ENCODE data around the gene DPYD.

DNA sequence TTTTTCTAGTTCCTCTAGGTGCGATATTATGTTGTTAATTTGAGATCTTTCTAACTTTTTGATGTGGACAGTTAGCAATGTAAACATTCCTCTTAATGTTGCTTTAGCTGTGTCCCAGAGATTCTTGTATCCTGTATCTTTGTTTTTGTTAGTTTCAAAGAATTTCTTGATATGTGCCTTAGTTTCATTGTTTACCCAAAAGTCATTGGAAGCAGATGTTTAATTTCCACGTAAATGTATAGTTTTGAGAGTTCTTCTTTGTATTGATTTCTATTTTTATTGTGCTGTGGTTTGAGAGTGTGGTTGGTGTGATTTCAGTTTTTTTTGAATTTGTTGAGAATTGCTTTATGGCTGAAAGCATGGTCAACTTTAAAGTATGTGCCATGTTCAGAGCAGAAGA is 879.8 kb downstream of the DPYD start:
- TF ChIP-seq, protein P1, sequence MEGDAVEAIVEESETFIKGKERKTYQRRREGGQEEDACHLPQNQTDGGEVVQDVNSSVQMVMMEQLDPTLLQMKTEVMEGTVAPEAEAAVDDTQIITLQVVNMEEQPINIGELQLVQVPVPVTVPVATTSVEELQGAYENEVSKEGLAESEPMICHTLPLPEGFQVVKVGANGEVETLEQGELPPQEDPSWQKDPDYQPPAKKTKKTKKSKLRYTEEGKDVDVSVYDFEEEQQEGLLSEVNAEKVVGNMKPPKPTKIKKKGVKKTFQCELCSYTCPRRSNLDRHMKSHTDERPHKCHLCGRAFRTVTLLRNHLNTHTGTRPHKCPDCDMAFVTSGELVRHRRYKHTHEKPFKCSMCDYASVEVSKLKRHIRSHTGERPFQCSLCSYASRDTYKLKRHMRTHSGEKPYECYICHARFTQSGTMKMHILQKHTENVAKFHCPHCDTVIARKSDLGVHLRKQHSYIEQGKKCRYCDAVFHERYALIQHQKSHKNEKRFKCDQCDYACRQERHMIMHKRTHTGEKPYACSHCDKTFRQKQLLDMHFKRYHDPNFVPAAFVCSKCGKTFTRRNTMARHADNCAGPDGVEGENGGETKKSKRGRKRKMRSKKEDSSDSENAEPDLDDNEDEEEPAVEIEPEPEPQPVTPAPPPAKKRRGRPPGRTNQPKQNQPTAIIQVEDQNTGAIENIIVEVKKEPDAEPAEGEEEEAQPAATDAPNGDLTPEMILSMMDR (IDR thresholded peaks at IDR 0.05; ENCODE audit: insufficient read depth, low read depth, low read length): no peak
- TF ChIP-seq EZH2 (IDR thresholded peaks at IDR 0.05; ENCODE audit: insufficient read depth, low read length): no peak

Measured in astrocyte (in vitro differentiated cells and primary cell).